IPS-18c (cell line): Measurements from ENCODE around the gene CRB1.

ENCODE experiments used
- H3K4me3 ChIP-seq: 2 replicates; pipeline ENCODE4 v1.7.0; 2013; ENCODE audit warnings: low read depth, mild to moderate bottlenecking, low read length, moderate library complexity; ENCODE audit not compliant: insufficient read depth
- H3K9me3 ChIP-seq: one replicate; pipeline ENCODE4 v1.6.1; 2013; ENCODE audit warnings: mild to moderate bottlenecking, low read length, moderate library complexity; ENCODE audit not compliant: control insufficient read depth, insufficient read depth

CRB1 gene

GRCh38 chr1:197413564-197413963 lies 145.5 kb downstream of the CRB1 start:
- Histone ChIP-seq H3K4me3 (no peak overlapping the region), H3K9me3 (no peaks in the 10 kb centered on the region)

GRCh38 chr1:197415221-197415620 lies 147.2 kb downstream of the CRB1 start:
- no peaks in the 10 kb centered on the region for H3K9me3 ChIP-seq
- H3K4me3 ChIP-seq, result no peak overlapping the region

GRCh38 chr1:197418693-197419092 lies 150.6 kb downstream of the CRB1 start:
- H3K4me3 ChIP-seq, result no peak overlapping the region
- H3K9me3 ChIP-seq, result no peaks in the 10 kb centered on the region

GRCh38 chr1:197422993-197423392 lies 154.9 kb downstream of the CRB1 start:
- no peaks in the 10 kb centered on the region for H3K9me3 ChIP-seq

GRCh38 chr1:197424380-197424779 lies 156.3 kb downstream of the CRB1 start:
- H3K9me3 ChIP-seq, result no peaks in the 10 kb centered on the region
- no peak overlapping the region for H3K4me3 ChIP-seq

More at GRCh38 chr1:197422993-197423392, 154.9 kb downstream of the CRB1 start:
- no peak overlapping the region for H3K4me3 ChIP-seq

GRCh38 chr1:197429372-197429771 lies 161.3 kb downstream of the CRB1 start:
- no peaks in the 10 kb centered on the region for H3K9me3 ChIP-seq
- no peak overlapping the region for H3K4me3 ChIP-seq

- H3K4me3 ChIP-seq, result no peak overlapping the region
These were observed 167.2 kb downstream of the CRB1 start for GRCh38 chr1:197435224-197435623.

GRCh38 chr1:197437601-197438000 lies 169.5 kb downstream of the CRB1 start:
- Histone ChIP-seq H3K4me3 (no peak overlapping the region), H3K9me3 (no peaks in the 10 kb centered on the region)

More at GRCh38 chr1:197435224-197435623, 167.2 kb downstream of the CRB1 start:
- no peaks in the 10 kb centered on the region for H3K9me3 ChIP-seq

GRCh38 chr1:197438010-197438790 lies 170.1 kb downstream of the CRB1 start:
- no peak overlapping the region for H3K4me3 ChIP-seq
- H3K9me3 ChIP-seq, result no peaks in the 10 kb centered on the region

- H3K9me3 ChIP-seq, result no peaks in the 10 kb centered on the region
- no peak overlapping the region for H3K4me3 ChIP-seq
These were observed 171.7 kb downstream of the CRB1 start for GRCh38 chr1:197439708-197440280.

- H3K4me3 ChIP-seq, result no peak overlapping the region
- H3K9me3 ChIP-seq, result no peaks in the 10 kb centered on the region
These were observed 172.7 kb downstream of the CRB1 start for GRCh38 chr1:197440715-197441114.

- H3K4me3 ChIP-seq, result no peak overlapping the region
These were observed 174.0 kb downstream of the CRB1 start for GRCh38 chr1:197441999-197442414.

GRCh38 chr1:197444755-197445154 lies 176.7 kb downstream of the CRB1 start:
- Histone ChIP-seq H3K4me3 (no peak overlapping the region), H3K9me3 (no peaks in the 10 kb centered on the region)

More at GRCh38 chr1:197441999-197442414, 174.0 kb downstream of the CRB1 start:
- no peaks in the 10 kb centered on the region for H3K9me3 ChIP-seq

GRCh38 chr1:197448121-197448779 lies 180.2 kb downstream of the CRB1 start:
- Histone ChIP-seq H3K4me3 (no peak overlapping the region), H3K9me3 (no peaks in the 10 kb centered on the region)

- Histone ChIP-seq H3K9me3 (no peaks in the 10 kb centered on the region), H3K4me3 (no peak overlapping the region)
These were observed 183.3 kb downstream of the CRB1 start for GRCh38 chr1:197451381-197451780.

GRCh38 chr1:197453376-197454058 lies 185.5 kb downstream of the CRB1 start:
- H3K9me3 ChIP-seq, result no peaks in the 10 kb centered on the region
- H3K4me3 ChIP-seq, result no peak overlapping the region

GRCh38 chr1:197462539-197462938 lies 194.5 kb downstream of the CRB1 start:
- no peak overlapping the region for H3K4me3 ChIP-seq
- no peaks in the 10 kb centered on the region for H3K9me3 ChIP-seq
